HG03060 (cell line): ENCODE measurements around the gene SRRM1.

Source experiments
- ATAC-seq: cut with Tn5 transposase; IDR thresholded peaks from one replicate; pipeline ENCODE4 v1.9.1; 2021; ENCODE audit warnings: low read depth, moderate number of reproducible peaks; ENCODE audit not compliant: unreplicated experiment

Gene SRRM1

GRCh38 chr1:24642481-24643362 lies at the start of gene SRRM1:
Gene SRRM1 (plus strand): TSS chr1:24643302. CDS start chr1:24643327, 25 bp downstream.
- peak; percentile 68 for ATAC-seq

GRCh38 chr1:24594328-24594598 lies 48.8 kb upstream of the SRRM1 start:
- no peak for ATAC-seq

- ATAC-seq: no peak
Measured at GRCh38 chr1:24596401-24596880, 46.7 kb upstream of the SRRM1 start.

DNA sequence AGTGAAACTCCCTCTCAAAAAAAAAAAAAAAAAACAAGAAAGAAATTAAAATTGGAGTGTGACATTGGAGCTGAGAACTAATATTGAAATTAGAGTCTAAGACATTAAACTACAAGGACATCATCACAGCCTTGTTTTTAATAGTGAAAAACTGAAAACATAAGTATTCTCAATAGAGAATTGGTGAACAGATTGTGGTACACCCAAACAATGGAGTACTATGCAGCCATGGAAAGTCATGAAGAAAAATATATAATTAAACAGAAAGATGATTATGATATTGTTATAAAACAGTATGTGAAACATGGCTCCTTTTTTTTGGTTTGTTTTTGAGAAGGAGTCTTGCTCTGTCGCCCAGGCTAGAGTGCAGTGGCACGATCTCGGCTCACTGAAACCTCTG lies 43.8 kb upstream of the SRRM1 start:
- ATAC-seq: no peak

GRCh38 chr1:24600551-24600950 lies 42.6 kb upstream of the SRRM1 start:
- no peak for ATAC-seq

DNA sequence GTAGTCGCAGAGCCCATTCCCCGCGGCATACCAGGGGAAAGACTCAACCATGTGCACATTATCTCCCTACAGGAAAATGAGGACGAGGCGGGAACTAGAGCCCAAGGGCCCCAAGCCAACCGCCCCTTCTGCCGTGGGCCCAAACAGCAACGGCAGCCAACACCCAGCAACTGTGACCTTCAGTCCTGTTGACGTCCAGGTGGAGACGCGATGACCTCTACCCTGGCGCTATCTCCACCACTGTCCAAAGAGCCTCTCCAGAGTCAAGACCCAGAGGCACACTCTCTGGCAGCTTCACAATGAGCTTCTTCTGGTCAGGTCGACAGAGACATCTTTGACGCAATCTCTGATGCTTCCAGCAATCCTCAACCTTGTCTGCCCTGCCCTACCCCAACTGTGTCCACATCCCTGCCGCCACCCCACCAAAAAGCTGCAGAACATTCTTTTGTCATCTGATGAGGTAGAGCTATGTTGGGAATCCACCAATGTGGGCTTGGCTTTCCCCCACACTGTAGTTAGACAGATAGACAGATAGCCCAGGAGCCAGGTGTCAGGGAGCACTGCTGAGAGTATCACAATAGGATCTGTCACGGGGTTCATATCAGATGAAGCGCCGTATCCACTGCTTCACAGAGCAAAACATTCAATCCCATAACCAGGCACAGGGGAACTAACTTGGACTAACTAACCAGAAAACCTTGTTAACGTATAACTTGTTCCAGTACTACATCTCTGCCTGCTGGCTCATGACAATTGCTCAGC lies 37.4 kb upstream of the SRRM1 start:
- no peak for ATAC-seq

DNA sequence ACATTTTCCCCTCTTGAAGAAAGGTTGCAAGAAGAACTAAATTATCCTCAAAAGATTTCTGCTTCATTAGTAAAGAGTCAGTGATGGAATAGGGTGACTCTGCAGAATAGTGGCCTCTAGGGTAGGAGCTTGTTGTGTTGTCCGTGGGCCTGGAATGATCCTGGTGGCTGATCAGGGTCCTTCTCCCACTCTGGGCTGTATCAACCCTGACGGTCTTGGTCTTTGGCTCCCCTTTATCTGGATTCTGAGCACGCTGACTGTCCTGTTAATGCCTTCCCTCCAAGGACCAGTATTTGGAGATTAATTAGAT lies 36.9 kb upstream of the SRRM1 start:
- no peak for ATAC-seq

- ATAC-seq: no peak
Measured at GRCh38 chr1:24606621-24607020, 36.5 kb upstream of the SRRM1 start.

- no peak for ATAC-seq
Measured at GRCh38 chr1:24609949-24610517, 33.1 kb upstream of the SRRM1 start.

GRCh38 chr1:24619376-24619775 lies 23.7 kb upstream of the SRRM1 start:
- ATAC-seq: no peak

DNA sequence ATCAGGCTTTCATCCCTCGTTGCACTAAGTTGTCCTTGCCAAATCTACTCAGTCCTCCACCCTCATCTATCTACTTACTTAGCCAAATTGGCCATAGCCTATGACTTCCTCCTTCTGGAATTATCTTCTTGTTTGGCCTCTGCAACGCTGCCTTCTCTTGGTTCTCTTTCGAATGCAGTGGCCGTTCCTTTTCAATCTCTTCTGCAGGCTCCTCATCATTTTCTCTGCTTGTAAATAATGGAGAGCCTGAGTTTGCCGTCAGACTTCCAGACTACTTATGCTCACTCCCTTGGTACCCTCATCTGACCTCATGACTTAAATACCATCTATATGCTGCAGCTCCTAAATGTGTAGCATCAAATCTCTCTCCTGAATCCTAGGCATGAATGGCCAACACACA lies 22.4 kb upstream of the SRRM1 start:
- no peak for ATAC-seq

- no peak for ATAC-seq
Measured at GRCh38 chr1:24621121-24621520, 22.0 kb upstream of the SRRM1 start.

DNA sequence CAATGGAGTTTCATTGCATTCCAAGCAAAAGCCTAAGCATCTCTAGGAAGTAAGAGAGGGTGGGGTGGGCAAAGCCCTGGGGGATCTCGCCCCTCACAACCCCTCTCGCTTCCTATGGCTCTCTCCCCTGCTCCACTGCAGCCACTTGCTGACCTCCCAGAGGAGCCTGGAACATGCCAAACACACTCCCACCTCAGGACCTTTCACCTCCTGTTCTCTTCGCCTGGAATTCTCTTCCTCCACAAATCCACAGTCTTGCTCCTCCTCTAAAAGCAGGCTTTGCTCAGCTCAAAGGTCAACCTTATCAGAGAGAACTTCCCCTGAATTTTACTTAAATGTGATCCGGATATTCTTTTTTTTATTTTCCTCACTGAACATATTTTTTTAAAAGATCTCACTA lies 20.9 kb upstream of the SRRM1 start:
- no peak for ATAC-seq

DNA sequence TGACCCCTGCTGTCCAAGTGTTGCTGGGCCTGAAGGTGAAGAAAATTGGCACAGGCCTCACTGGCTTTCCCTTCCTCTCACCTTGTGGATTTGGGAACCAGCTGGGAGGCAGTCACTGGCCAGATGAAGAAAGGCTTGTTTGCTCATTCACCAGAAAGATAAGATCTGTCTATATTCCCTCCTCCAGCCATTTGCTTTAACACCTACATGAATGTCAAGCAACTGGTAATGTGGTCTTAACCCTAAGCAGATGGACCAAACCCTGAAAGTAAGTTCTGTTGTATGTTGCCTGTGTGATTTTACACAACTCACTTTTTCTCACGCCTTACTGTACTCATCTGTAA lies 10.3 kb upstream of the SRRM1 start:
- no peak for ATAC-seq

DNA sequence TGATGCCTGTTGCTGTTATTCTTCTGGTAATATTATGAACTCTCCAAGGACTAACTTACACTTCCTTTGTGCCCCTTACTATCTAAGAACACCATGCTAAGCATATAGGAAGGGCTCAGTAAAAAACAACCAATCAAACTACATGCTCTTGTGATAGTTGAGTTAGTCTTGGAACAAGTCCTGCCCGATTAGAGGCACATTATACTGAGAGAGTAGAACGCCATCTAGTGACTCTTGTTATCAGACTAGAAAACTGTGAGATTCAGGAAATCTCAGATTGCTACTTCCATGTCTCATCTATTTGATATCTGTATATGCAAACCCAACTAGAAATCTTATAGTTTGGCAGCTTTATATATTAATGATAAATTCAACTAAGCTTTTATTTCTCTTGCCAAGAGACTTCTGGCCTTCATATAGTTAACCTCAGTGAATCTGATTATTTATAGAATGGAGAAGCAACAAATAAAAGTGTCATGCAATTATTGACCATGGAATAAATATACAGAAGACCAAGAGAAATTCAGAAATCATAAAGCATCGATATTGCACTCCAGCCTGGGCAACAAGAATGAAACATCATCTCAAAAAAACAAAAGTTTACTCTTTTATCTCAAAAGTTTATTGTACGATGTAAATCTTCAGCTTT lies 7.8 kb upstream of the SRRM1 start:
- no peak for ATAC-seq

GRCh38 chr1:24636661-24637357 lies 6.3 kb upstream of the SRRM1 start:
- no peak for ATAC-seq

GRCh38 chr1:24639094-24639493 lies 4.0 kb upstream of the SRRM1 start:
- no peak for ATAC-seq

DNA sequence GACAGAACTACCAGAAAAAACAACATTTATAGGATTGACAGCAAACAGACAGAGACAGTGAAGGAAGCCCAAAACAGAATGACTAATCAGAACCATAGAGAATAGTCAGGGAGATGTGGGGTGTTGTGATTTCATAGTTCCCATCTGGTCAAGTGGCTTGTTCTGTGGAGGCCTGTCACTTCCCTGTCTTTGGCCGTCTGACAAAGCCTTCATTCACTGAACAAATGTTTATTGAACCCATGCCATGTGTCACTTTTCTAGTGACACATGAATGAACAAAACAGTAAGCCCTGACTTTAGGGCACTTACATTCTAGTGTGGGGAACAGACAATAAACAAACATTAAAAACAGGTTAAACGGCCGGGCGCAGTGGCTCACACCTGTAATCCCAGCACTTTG lies 3.2 kb upstream of the SRRM1 start:
- no peak for ATAC-seq

DNA sequence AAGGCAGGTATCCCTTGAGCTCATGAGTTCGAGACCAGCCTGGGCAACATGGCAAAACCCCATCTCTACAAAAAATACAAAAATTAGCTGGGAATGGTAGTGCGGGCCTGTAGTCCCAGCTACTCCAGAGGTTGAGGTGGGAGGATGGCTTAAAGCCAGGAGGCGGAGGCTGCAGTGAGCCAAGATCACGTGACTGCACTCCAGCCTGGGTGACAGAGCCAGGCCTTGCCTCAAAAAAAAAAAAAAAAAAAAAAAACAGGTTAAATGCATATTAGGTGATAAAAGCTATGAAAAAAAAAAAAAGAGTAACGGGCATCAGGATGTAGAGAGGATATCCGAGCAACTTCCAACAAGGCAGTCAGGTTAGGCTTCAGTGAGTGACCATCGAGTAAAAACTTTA lies 2.8 kb upstream of the SRRM1 start:
- ATAC-seq: no peak

- ATAC-seq: no peak
Measured at GRCh38 chr1:24641646-24642151, 1.4 kb upstream of the SRRM1 start.
